SJSA1 (cell line): ENCODE data around the gene KCNH1. TPM values are rescaled to one million over a fixed set of nuclear protein-coding genes. Genes with fewer than 3 reads are reported as not detected.
"Not testable (repeated sequence)": the region's sequence is repeated elsewhere in the genome, so short reads cannot be mapped to it uniquely, and the experiment has no call there.

Experiments
- DNase-seq, 2 experiments: peaks; one replicate each; pipeline ENCODE4 v3.0.0-alpha.2; 2015 to 2020; ENCODE audit warnings: low spot score in 2 of 2, low read depth in 1 of 2
- H3K27ac ChIP-seq: fragments of 250-450 bp; sonication (Bioruptor Pico); 2 replicates; pipeline ENCODE4 v1.5.1; 2020; ENCODE audit warnings: mild to moderate bottlenecking, moderate library complexity
- H3K27me3 ChIP-seq: fragments of 250-450 bp; sonication (Bioruptor Pico); replicated peaks from 2 replicates; pipeline ENCODE4 v1.5.1; 2020; ENCODE audit warnings: mild to moderate bottlenecking, moderate library complexity
- H3K36me3 ChIP-seq: fragments of 250-450 bp; sonication (Bioruptor Pico); 2 replicates; pipeline ENCODE4 v1.5.1; 2020; ENCODE audit warnings: mild to moderate bottlenecking
- H3K4me1 ChIP-seq: fragments of 250-450 bp; sonication (Bioruptor Pico); replicated peaks from 2 replicates; pipeline ENCODE4 v1.6.1; 2021; ENCODE audit warnings: mild to moderate bottlenecking
- H3K4me3 ChIP-seq: fragments of 250-450 bp; sonication (Bioruptor Pico); 2 replicates; pipeline ENCODE4 v1.5.1; 2020; ENCODE audit warnings: mild to moderate bottlenecking
- H3K9me3 ChIP-seq: fragments of 250-450 bp; sonication (Bioruptor Pico); replicated peaks from 2 replicates; pipeline ENCODE4 v1.5.1; 2020; ENCODE audit warnings: mild to moderate bottlenecking
- total RNA-seq: library from RNA; depleted of rRNA; stranded (reverse); fragments of >200 nt; shearing (Covaris generic); gene quantifications from 2 replicates; pipeline ENCODE4 v1.2.3, GENCODE V29; 2014

Gene KCNH1
- total RNA-seq, 1 experiment from 2014 or later = 0.58 TPM

DNA sequence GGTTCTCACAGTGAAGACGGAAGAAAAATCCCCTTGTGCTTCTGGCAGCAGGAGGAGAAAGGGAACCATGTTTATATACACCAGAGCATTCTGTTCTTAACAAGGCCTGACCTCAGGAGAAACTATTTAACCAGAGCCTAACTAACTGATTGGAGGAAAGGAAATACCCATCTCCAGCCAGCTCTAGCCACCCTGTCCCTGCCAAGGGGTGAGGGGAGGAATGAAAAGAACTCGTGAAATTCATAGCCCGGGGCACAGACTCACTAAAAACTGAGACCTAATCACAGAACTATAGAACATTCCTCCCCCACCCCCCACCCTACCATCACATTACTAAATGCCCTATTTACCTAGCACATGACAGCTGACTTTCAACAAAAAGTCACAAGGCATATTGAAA, 65.0 kb downstream of the KCNH1 start:
- H3K4me3 ChIP-seq = no peak overlapping the region
- no peaks in the 10 kb centered on the region for H3K36me3 ChIP-seq
- no peak overlapping the region for H3K27ac ChIP-seq
- peak in 1 of 2 experiments; percentile 37 for DNase-seq
- H3K27me3 ChIP-seq = no peaks in the 10 kb centered on the region
- H3K9me3 ChIP-seq = no peaks in the 10 kb centered on the region
- no peaks in the 10 kb centered on the region for H3K4me1 ChIP-seq

DNA sequence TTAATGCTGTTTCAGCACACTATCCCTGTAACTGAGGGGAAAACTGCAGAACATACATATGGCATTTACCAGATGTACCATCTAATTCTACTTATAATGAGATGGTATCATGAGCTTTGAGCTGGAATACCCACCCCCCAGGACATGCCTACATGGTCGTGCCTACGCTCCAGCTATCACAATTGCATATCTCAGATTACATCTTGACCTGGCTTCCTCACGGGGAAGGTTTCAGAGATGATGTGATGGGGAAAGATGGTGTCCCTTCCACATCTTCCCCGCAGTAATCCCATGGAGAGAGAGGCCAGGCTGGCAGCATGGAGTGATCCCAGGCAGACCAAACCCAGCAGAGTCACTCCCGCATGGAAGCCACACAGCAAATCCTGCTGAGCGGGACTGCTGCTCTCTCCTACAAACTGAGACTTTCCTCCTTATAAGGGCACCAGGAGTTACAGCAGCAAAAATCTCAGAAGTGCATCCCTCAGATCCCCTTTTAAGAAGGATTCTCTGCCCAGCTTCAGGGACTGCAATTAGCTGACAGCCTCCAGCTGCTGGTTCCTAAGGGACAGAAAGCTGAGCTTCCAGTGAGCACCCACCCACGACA, 67.1 kb downstream of the KCNH1 start:
- no peak for DNase-seq
- no peaks in the 10 kb centered on the region for H3K27me3 ChIP-seq
- no peak overlapping the region for H3K27ac ChIP-seq
- no peaks in the 10 kb centered on the region for H3K4me1 ChIP-seq
- no peaks in the 10 kb centered on the region for H3K36me3 ChIP-seq
- H3K9me3 ChIP-seq = no peaks in the 10 kb centered on the region
- no peak overlapping the region for H3K4me3 ChIP-seq

DNA sequence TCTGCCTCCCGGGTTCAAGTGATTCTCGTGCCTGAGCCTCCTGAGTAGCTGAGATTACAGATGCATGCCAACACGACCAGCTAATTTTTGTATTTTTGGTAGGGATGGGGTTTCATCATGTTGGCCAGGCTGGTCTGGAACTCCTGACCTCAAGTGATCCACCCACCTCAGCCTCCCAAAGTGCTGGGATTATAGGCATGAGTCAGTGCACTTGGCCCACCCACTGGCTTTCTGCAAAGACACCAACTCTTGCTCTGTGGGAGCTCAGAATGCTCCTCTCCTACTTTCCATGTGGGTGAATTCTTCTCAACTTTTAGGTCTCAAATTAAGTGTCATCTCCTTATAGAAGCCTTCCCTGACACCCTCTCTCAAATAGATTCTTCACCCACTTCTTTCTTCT, 92.1 kb downstream of the KCNH1 start:
- peaks cover 19% of the 10 kb centered on the region for H3K4me1 ChIP-seq
- H3K4me3 ChIP-seq, H3K27ac ChIP-seq, H3K27me3 ChIP-seq, H3K9me3 ChIP-seq, H3K36me3 ChIP-seq: not testable (repeated sequence)
- DNase-seq = peak in 1 of 2 experiments; percentile 18

DNA sequence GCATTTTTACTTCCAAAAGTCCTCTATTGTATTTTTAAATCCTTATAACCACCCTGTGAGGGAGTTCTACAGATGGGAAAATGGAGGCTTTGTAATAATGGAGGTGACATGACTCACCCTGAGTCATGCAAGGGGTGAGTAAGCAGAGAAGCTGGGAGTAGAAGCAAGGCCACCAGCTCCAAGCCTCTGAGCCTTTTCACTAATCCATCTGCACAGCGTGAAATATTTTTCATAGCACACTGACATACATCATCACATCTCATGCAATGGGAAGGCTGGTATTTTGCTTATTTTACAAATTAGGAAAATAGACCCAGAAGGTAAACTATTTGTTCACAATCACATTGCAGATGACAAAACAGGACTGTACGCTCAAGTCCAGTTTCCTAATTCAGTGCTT, 96.9 kb downstream of the KCNH1 start:
- Histone ChIP-seq H3K4me3 (no peak overlapping the region), H3K9me3 (peaks cover 5% of the 10 kb centered on the region; the same call in 1 of the 2 replicates), H3K27me3 (no peaks in the 10 kb centered on the region), H3K4me1 (peaks cover 31% of the 10 kb centered on the region), H3K27ac (peak overlapping the region; percentile 95), H3K36me3 (no peaks in the 10 kb centered on the region)
- DNase-seq = peak; percentile 93 to 96

DNA sequence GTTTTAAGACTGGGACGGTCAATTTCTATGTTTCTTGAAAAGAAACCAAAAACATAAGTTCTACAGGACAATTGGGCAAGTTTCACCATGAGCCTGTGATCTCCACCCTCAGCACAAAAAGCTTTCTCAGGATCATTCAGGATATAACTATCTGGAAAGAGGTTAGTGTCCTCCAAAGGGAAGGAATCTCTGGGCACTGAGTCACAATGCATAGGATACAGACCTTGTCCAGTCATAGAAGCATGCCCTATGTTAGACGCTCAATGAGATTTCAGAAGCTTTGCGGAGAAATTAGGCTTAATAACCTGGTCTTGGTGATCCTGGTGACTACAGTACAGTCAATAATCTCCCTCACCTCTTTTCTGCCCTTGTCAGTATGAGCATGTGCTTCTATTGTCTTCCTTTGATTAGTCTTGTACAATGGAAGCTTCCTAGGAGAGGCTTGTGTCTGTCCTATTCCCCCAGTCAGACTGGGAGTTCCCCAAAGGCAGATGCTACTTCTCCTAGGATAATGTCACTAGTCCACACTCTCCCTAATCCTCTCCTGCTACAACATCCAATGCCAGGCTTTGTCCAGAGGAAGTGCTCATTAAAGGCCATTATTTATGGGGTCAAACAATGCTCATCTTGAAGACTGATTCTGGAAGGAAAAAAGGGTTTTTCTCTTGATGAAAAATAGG, 97.4 kb downstream of the KCNH1 start:
- no peak for DNase-seq
- peaks cover 5% of the 10 kb centered on the region; the same call in 1 of the 2 replicates for H3K9me3 ChIP-seq
- H3K36me3 ChIP-seq = no peaks in the 10 kb centered on the region
- no peaks in the 10 kb centered on the region for H3K27me3 ChIP-seq
- H3K4me3 ChIP-seq = no peak overlapping the region
- peaks cover 26% of the 10 kb centered on the region for H3K4me1 ChIP-seq
- peak overlapping the region; percentile 95 for H3K27ac ChIP-seq

DNA sequence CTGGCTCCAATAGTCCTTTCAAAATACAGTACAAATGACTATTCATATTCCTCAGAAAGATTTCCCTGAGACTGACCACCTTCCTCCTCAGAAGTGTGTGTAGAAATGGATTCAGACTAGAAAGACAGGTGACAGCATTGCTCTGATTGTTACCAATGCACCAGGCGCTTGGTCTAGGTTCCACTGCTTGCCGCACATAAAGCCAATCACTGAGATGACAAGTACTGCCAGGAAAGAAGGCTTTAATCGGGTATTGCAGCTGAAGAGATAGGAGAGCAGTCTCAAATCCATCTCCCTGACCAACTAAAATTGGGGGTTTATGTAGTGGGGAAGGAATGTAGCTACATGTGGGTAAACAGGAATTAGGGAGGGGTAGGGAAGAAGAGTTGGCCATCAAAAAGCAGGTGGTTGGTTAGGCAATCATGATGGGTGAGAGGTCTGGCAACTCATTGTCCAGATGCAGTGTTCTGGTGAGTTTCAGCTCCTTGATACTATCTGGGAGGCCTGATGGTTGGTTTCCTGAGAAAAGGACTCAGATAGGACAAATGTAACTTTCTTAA, 98.0 kb downstream of the KCNH1 start:
- Histone ChIP-seq H3K27ac (peak overlapping the region; percentile 95), H3K36me3 (no peaks in the 10 kb centered on the region), H3K4me3 (no peak overlapping the region), H3K27me3 (no peaks in the 10 kb centered on the region), H3K4me1 (peaks cover 22% of the 10 kb centered on the region), H3K9me3 (peaks cover 5% of the 10 kb centered on the region; the same call in 1 of the 2 replicates)
- DNase-seq = no peak

DNA sequence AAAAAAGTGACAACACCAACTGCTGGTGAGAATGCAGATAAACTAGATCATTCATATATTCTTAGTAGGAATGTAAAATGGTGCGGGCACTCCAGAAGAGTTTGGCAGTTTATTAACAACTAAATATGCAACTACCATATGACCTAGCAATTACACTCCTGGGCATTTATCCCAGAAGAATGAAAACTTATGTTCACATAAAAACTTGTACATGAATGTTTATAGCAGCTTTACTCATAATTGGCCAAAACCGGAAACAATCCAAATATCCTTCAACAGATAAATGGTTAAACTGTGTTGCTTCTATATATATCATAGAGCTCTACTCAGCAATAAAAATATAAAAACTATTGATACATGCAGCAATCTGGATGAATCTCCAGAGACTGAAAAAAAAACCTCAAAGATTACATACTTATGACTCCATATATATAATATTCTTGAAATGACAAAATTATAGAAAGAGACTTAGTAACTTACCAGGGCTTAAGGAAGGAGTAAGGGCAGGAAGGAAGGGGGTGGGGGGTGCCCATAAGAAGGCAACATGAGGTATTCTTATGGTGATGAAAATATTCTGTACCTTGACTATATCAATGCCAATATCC, 99.9 kb downstream of the KCNH1 start:
- H3K9me3 ChIP-seq = peaks cover 5% of the 10 kb centered on the region; the same call in 1 of the 2 replicates
- H3K4me3 ChIP-seq = no peak overlapping the region
- no peak overlapping the region for H3K27ac ChIP-seq
- no peaks in the 10 kb centered on the region for H3K27me3 ChIP-seq
- H3K36me3 ChIP-seq = no peaks in the 10 kb centered on the region
- peaks cover 22% of the 10 kb centered on the region for H3K4me1 ChIP-seq
- DNase-seq = no peak

DNA sequence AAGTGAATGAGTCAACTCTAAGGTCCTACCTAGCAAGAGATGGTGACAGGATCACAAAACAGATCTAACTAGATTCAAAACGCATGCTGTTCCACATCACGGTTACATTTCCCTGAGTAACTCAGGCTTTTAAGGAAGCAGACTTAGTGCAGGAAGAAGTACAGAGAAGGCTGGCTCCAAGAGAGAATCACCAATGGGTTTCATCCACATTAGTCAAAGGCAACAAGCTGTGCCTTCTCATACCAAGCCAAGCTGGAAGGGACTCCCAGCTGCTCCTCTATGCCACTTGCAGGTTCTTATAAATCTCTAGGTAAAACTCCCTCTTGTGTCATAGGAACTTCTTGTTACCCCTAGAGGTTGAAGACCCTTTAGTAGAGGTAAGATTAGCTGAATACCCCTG, 109.0 kb downstream of the KCNH1 start:
- Histone ChIP-seq H3K27me3 (no peaks in the 10 kb centered on the region), H3K36me3 (no peaks in the 10 kb centered on the region), H3K27ac (no peak overlapping the region), H3K4me1 (no peaks in the 10 kb centered on the region), H3K9me3 (no peaks in the 10 kb centered on the region), H3K4me3 (no peak overlapping the region)
- DNase-seq = no peak

DNA sequence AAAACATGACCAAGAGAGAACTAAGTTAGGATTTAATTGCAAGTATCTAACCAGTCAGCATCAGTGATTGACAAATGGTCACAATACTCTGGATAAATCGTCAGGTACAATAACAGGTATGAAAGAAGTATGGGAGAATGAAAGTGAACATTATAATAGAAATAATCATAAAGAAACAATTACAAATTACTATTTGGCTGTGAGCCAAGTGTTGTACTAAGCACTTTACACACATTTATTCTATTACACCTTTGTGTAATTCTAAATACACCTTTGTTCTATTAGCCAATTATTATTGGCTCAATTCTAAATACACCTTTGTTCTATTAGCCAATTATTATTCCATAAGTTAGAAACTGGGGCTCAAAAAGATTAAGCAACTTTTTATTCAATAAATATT, 114.7 kb downstream of the KCNH1 start:
- no peak for DNase-seq
- no peaks in the 10 kb centered on the region for H3K36me3 ChIP-seq
- H3K4me3 ChIP-seq = no peak overlapping the region
- no peaks in the 10 kb centered on the region for H3K9me3 ChIP-seq
- no peaks in the 10 kb centered on the region for H3K27me3 ChIP-seq
- no peak overlapping the region for H3K27ac ChIP-seq
- peaks cover 5% of the 10 kb centered on the region for H3K4me1 ChIP-seq

DNA sequence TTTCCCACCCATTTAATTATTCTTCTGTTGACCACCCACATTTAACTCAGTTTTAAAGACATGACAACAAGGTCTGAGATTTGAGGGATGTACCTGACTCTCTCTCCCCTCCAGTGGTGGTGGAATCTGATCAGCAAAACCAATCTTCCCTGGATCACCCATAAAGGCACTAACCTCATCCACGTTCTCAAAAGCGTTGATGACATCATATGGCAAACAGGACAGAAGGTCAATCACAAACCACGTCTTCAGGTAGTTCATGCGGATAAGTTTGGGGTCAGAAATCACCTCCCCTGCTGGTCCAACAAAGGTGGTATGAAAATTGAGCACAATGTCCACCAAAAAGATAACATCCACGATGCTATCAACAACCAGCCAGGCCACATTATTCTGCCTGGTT, 115.3 kb downstream of the KCNH1 start:
- no peak for DNase-seq
- no peaks in the 10 kb centered on the region for H3K27me3 ChIP-seq
- H3K4me3 ChIP-seq = no peak overlapping the region
- no peaks in the 10 kb centered on the region for H3K36me3 ChIP-seq
- H3K27ac ChIP-seq = no peak overlapping the region
- H3K4me1 ChIP-seq = peaks cover 8% of the 10 kb centered on the region
- H3K9me3 ChIP-seq = no peaks in the 10 kb centered on the region

DNA sequence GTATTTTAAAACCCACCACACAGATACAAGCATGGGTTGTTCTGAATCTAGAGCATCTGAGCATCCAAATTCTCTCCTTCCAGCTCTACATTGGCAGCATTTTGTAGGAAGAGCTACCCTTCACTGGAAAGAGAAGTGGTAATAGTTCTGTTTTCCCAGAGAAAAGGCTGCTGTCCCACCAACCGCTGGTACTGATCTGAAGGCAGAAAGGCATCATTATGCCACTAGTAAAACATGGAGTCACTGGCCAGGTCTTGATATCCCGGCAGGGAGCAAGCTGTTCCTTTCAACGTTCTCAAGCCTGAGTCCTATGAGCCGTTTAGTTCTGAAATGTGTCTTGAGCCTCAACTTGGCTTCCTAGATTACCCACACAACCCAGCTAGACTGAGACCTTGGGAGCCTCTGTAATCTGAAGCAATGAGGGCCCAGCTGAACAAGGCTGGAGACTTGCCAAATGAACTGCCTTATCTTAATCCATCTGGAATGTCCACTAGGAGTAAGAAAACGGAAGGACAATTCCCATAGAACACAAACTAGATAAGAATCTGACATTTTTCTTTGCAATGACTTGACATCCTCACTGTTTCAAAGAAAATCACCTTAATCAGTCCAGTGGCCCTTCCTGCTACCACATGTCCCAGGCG, 116.8 kb downstream of the KCNH1 start:
- peak in 1 of 2 experiments; percentile 22 for DNase-seq
- H3K27me3 ChIP-seq = no peaks in the 10 kb centered on the region
- peaks cover 8% of the 10 kb centered on the region for H3K4me1 ChIP-seq
- no peaks in the 10 kb centered on the region for H3K9me3 ChIP-seq
- no peaks in the 10 kb centered on the region for H3K36me3 ChIP-seq
- H3K4me3 ChIP-seq = no peak overlapping the region
- no peak overlapping the region for H3K27ac ChIP-seq

DNA sequence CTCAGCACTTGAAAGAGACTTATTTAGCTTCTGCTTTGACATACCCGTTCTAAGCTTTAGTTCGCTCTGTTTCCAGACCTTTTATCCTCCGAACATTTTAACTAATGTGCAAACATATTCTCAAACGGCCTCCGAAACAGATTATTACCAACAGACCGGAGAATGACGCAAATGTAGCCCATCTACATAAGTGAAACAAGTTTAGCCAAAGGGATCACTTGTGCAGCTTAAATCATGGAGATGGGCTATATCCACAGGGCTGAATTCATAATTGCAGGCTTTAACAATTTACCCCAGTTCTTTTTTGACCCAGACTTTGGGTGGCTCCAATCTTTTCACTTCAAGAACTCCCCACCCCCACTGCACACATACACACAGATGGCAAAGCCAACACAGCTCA, 119.7 kb downstream of the KCNH1 start:
- Histone ChIP-seq H3K27me3 (no peaks in the 10 kb centered on the region), H3K36me3 (no peaks in the 10 kb centered on the region)

DNA sequence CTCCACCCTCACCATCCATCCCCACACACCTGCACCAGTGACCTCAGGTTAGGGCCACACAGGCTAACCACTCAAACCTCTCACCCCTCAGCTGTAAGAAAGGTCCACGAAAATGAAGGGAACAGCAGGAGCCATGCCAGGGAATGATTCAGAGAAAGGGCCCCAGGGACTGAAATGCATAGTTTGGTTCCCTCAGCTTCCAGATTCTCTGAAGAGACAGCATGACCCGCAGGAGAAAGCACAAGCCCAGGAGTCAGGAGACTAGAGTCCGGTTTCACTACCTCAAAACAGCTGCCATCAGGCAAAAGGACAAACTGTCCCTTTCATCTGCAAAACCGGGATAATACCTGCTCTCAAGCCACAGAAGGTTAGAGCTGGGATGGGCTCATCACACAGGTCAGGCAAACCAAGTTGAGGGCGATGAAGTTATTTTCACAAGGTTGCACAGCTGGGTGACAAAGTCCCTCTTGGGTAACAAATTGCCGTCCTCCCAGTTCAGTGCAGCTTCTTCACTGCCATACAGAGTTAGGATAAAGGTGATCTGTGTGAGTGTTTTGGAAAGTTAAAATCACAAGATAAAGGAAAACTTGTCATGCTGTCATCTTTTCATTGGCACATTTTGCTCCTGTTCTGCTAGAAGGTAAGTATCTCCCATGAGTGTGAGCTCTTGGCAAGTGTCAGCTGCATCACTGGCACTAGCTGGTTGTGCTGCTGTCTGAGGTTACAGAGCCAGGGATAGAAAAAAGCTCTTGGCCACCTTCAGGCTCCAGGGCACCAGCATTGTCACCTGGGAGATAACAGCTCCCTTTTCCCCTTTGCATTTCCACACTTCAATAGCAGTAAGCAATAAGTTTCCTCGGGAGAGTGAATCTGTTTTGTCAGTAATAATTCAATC, 120.4 kb downstream of the KCNH1 start:
- Histone ChIP-seq H3K27me3 (no peaks in the 10 kb centered on the region), H3K4me3 (no peak overlapping the region), H3K9me3 (no peaks in the 10 kb centered on the region), H3K36me3 (no peaks in the 10 kb centered on the region), H3K4me1 (peaks cover 8% of the 10 kb centered on the region), H3K27ac (no peak overlapping the region)
- no peak for DNase-seq

More for the DNA sequence above, 119.7 kb downstream of the KCNH1 start:
- H3K9me3 ChIP-seq = no peaks in the 10 kb centered on the region
- DNase-seq = no peak
- no peak overlapping the region for H3K4me3 ChIP-seq
- H3K27ac ChIP-seq = no peak overlapping the region
- H3K4me1 ChIP-seq = peaks cover 8% of the 10 kb centered on the region
